Stimulated activated CD8-positive, alpha-beta memory T cell treated with anti-CD3 and anti-CD28 coated beads, Interleukin-4, amount 100 ng/mL, for 1 hour (primary cell): ENCODE data around the gene PPP1R3G.
"Not testable (repeated sequence)": the region's sequence is repeated elsewhere in the genome, so short reads cannot be mapped to it uniquely, and the experiment has no call there.

ENCODE experiments used
- DNase-seq, 2 donors: peaks; one replicate each; pipeline ENCODE4 v3.0.0-alpha.2; 2020; ENCODE audit warnings: low read depth in 2 of 2, low spot score in 1 of 2

The PPP1R3G gene

DNA sequence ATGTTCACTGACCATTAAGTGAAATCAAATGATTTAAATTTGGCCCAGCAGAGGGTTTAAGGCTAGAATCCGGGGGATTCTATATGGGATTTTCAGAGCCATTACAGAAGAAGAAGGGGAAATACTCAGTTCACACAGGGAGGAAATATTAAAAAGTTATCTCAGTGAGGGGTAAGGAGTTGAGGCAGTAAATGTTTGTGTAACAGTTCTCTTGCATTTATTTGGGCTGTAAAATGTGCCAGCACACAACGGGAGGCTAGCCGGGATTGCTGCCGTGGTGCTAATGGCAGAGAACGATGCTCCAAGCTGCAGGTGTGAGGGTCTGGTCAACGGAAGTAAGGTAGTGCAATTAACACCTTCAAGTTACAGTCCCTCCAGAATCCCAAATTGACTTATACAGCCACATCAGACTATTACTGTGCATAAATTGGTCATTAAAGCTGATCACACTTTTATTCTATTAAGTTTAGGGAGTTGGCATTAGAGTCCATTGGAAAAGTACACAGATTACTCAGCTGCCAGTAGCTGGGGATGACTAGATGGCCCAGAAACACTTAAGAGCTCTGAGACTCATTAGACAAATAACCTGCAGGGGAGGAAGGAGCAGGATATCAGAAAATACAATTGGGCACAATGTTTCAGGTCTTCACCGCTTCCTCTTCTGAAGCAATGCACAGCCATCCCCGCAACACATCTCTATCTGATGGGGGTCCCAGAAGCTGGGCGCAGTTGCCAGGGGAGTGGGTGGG, 31.3 kb downstream of the PPP1R3G start:
- no peak for DNase-seq

DNA sequence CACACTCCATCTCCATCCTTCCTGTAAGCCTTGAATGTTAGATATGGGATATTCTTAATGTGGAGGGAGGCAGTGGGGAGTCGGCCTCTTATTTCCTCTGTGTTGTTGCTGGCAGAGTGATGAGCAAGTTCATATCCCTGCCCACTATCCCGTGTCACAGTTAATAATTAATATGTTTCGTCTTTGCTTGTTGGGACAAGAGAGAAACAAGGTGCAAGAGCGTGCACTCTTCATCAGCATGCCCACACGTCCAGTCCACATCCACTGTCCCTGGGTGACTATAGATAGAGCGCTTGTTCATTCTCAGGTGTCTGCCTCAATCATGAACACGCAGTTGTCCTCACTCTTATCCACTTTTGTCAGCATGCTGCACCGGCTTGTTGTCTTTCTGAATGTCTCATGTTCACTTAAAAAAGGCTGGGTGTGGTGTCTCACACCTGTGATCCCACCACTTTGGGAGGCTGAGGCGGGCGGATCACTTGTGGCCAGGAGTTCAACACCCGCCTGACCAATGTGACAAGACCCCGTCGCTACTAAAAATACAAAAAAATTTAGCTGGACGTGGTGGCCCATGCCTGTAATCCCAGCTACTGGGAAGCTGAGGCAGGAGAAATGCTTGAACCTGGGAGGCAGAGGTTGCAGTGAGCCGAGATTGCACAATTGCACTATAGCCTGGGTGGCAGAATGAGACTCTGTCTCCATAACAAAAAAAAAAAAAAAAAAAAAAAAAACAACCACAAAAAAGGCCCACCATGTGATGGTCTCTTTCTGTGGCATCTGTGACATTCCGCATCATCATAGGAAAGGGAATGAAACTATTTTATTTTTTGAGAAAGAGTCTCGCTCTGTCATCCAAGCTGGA, 34.2 kb downstream of the PPP1R3G start:
- DNase-seq: no peak

DNA sequence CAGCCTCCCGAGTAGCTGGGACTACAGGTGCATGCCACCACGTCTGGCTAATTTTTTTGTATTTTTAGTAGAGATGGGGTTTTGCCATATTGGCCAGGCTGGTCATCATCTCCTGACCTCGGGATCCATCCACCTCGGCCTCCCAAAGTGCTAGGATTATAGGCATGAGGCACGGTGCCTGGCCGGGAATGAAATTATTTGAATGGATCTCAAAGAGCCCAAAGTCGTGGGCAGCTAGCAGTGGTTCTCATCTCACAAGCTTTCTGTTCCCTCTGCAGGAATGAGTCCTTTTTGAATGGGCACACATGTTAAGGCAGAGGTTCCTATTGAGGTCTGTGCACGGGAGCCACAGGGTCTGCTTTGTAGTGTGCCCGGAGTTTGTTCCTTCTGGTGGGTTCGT, 34.9 kb downstream of the PPP1R3G start:
- DNase-seq: no peak

GRCh38 chr6:5120543-5120942, 35.4 kb downstream of the PPP1R3G start:
- not testable (repeated sequence) for DNase-seq

- DNase-seq: no peak
These were observed 36.3 kb downstream of the PPP1R3G start for GRCh38 chr6:5121479-5121878.

- no peak for DNase-seq
These were observed 36.8 kb downstream of the PPP1R3G start for GRCh38 chr6:5121956-5122355.

- DNase-seq: no peak
These were observed 37.5 kb downstream of the PPP1R3G start for GRCh38 chr6:5122504-5123112.

GRCh38 chr6:5123296-5124143, 38.4 kb downstream of the PPP1R3G start:
- no peak for DNase-seq

- DNase-seq: no peak
These were observed 39.4 kb downstream of the PPP1R3G start for GRCh38 chr6:5124526-5124925.

DNA sequence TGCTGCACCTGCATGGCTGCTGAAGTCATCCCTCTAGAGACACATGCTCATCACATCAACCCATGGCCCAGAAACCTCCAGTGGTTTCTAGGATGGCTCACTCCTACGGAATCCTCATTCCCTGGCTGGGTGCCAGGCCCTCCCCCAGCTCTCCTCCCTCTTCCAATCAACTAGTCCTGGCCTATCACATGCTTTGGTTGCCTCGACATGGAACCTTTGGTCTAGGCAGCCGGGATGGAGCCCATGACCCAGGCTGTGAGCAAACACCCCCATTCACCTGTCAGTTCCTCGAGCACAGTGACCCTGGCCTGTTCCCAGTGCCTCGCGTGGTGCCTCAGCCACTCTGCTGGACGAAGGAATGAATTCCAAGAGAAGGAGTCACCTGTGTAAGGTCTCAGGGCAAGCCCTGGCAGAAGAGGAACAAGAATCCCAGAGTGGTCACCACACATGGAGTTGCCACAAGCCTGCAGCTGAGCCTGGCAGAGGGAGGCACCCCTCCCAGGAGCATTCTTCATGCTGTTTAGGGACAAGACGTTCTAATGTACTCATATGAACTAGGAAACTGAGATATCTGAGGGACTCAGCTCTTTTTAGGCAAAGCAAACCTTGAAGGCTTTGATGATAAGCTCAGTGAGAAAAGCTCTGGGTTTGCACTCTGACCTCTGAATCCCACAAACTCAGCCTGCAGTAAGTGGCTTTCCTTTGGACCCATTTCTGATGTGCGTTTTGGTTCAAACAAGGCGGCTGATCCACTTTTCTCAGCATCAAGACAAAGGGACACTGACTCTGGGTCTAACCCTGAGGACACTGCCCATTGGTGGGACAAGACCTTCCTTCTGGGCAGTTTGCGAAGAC, 40.2 kb downstream of the PPP1R3G start:
- no peak for DNase-seq

DNA sequence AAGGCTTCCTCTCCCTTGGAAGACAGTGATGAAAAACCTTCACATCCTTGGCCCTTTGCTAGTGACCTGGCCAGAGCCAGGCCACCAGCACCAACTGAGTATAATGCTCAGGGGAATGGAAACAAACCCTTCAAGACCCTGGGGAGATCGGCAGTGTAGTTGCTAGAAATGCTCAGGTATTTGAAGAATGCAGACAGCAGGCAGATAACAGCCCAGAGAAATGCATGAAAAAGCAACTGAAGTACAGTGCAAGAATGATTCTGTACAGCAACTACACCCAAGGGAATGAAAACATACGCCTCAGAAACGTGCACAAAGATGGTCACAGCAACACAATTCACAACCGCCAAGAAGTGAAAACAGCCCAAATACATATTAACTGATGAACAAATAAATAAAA, 41.1 kb downstream of the PPP1R3G start:
- no peak for DNase-seq

GRCh38 chr6:5127106-5127687, 42.1 kb downstream of the PPP1R3G start:
- DNase-seq: no peak

- no peak for DNase-seq
These were observed 43.2 kb downstream of the PPP1R3G start for GRCh38 chr6:5128351-5128750.

DNA sequence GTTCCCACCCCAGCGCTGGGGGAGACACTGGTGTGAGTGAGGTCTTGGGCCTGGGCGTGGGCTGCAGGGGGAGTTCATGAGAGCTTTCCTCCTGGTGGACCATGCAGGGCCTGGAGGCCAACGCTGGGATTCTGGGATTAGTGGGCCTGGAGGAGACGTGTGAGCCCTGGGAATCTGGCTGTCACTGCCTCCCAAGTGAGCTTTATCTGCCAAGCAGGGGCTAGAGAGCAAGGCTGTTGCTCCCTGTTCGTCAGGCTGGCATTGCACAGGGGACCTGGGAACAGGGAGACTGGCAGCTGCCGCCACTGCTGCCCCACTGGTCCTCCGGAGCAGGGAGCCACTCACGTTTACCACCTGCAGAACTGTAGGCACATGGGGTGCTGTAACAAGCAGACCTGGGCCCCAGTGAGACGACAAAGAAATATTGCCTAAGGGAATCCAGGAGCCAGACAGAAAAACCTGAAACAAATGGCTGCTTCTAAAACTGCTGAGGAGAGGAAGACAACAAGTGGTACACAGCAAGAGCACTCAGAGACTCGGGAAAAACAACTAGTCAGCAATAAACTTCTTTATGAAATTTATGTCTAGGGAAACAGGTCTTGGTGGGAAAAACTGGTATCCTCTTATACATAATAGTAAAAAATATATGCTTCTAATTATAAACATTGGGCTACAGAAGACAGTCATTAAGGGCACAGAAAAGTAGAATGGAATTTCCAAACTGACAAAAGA, 45.2 kb downstream of the PPP1R3G start:
- no peak for DNase-seq

DNA sequence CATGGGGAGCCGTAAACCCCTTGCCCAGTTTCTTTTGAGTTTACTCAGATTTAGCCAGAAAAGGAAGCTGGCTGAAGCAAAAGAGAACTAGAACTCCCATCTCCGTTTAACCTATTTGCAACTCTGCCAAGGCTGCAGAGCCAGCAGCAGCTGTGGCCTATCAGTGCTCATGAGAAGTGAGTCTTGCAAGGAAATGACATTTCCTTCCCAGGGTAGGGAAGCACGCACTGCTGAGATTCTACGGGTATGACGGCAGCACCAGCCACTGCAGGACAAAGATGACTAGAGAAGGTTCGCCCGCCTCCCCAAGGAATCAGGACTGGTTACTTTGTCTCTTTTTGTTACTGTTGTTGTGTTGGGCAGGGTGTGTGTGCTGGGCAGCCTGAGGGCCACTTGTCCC, 47.6 kb downstream of the PPP1R3G start:
- DNase-seq: no peak

DNA sequence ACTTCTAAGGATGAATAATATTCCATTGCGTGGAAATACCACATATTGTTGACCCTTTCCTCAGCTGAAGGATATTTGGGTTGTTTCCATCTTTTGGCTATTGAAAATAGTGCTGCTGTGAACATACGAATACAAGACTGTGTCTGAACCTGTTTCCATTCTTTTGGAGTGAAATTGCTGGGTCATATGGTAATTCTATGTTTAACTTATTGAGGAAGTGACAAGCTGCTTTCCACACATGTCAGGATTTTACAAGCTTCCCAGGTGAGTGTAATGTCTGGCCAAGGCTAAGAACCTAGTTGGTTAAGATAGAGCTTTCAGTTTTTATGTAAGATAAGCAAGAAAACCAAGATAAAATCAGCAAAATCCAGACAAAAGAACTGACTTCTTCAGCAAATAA, 48.8 kb downstream of the PPP1R3G start:
- DNase-seq: no peak

DNA sequence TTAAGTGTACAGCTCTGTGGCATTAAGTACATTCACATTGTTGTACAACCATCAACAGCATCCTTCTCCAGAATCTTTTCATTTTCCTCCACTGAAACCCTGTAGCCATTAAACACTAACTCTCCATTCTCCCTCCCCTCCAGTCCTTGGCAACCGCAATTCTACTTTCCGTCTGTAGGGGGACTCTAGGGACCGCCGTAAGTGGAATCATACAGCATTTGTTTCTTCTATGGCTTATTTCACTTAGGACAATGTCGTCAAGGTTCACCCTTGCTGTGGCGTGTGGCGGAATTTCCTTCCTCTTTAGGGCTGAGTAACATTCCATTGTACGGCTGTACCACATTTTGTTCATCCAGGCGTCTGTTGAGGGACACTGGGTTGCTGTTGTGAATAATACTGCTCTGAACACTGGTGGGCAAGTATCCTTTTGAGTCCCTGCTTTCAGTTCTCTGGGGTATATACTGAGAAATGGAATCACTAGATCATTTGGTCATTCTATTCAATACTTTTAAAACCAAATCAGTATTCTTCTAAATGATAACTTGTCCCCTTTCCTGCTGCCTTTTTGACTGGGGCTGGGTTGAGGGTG, 50.7 kb downstream of the PPP1R3G start:
- peak in 1 of 2 donors; percentile 20 for DNase-seq

- DNase-seq: no peak
These were observed 51.7 kb downstream of the PPP1R3G start for GRCh38 chr6:5136851-5137250.
